Adipose tissue (tissue), 3 donors: Measurements from ENCODE around the gene MYOM3. TPM values are rescaled to one million over a fixed set of nuclear protein-coding genes. Genes with fewer than 3 reads are reported as not detected.
"Not testable (repeated sequence)": the region's sequence is repeated elsewhere in the genome, so short reads cannot be mapped to it uniquely, and the experiment has no call there.

Experiments
- H3K27ac ChIP-seq: one replicate; pipeline ENCODE4 v1.5.1; 2013; ENCODE audit warnings: low read depth, low read length
- WGBS, 3 donors: extraction: QIAGEN DNeasy Blood & Tissue Kit; methylation state at CpG; one replicate each; pipeline ENCODE4 v1.1.7; 2013; 5-methylcytosine and 5-hydroxymethylcytosine counted together
- polyA plus RNA-seq, 3 donors: library from polyadenylated mRNA; stranded (reverse); fragments of 200-250 nt; gene quantifications; one replicate each; pipeline ENCODE4 v1.2.3, GENCODE V29; 2013
- donor health status: healthy with polysubstance abuse.
- donor health status: Bipolar disorder and iron deficiency.
- donor health status: healthy.

MYOM3 gene
- polyA plus RNA-seq, 3 donors = 0.33 to 0.76 (median 0.34) TPM

GRCh38 chr1:24060482-24060881 lies 51.5 kb downstream of the MYOM3 start:
- WGBS, 3 donors = 88 to 90% (median 89%) methylated on average over 13 of the region's 13 CpGs
- no peak overlapping the region for H3K27ac ChIP-seq

- no peak overlapping the region for H3K27ac ChIP-seq
- WGBS, 3 donors = 89 to 91% (median 90%) methylated on average over 14 of the region's 14 CpGs
Measured at GRCh38 chr1:24058671-24059455, 53.1 kb downstream of the MYOM3 start.

DNA sequence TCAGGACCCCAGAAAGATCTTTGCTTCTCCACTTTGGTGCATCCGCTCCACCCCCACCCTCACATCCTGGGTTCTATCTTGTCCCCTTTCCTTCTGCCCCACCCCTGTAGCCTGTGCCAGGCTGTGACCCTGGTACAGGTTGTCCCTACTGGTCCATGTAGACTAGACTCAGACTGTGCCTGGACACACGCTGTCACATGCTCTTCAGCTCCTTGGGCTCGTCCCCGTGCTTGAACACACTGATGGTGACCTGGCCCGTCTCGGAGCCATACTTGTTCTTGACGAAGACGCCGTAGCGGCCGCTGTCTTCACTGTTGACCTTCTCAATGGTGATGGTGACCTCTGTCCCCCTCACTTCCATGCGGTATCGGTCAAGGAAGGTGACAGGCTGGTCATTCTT lies 54.8 kb downstream of the MYOM3 start:
- 93 to 97% (median 95%) methylated on average over 13 of the region's 13 CpGs for WGBS, 3 donors
- no peak overlapping the region for H3K27ac ChIP-seq

GRCh38 chr1:24055681-24056080 lies 56.3 kb downstream of the MYOM3 start:
- no peak overlapping the region for H3K27ac ChIP-seq
- WGBS, 3 donors = 80 to 86% (median 83%) methylated on average over 8 of the region's 8 CpGs

DNA sequence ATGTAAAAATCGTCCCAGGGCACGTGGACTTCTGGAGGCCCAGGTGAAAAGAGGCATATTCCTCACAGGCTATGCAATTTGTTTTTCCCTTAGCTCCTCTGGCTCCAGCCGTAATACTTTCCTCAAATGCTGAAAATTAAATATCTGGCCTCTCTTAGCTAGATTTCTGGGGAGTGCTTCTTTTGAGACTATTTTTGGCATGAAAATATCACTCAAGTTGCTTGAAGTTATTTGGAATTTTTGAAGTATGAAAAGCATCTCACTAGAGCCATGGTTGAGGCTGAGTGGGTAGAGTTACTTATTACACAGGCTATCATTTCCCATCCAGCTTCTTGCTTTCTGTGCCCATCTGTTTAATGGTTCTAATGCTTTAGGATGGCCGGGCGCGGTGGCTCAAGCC lies 59.7 kb downstream of the MYOM3 start:
- WGBS, 3 donors = 49 to 73% (median 64%) methylated on average over 6 of the region's 6 CpGs
- no peak overlapping the region for H3K27ac ChIP-seq

GRCh38 chr1:24051206-24051945 lies 60.6 kb downstream of the MYOM3 start:
- WGBS, 3 donors = 31 to 63% (median 38%) methylated on average over 7 of the region's 7 CpGs
- H3K27ac ChIP-seq = no peak overlapping the region

DNA sequence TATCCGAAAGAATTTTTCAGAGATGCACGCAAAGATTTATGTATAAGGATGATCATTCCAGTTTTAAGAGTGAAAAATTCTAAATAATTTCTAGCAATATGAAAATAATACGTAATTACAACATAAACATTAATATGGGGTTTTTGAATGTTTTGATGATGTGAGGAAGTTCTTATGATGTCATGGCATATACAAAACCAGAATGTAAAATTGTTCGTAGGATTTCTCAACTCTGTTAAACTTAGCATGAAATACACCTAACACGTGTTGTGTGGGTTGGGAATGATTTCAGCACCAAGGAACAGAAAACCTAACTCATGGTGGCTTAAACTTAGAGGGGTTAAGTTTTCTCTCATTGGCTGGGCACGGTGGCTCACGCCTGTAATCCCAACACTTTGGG lies 62.2 kb downstream of the MYOM3 start:
- 88 to 91% (median 91%) methylated on average over 7 of the region's 7 CpGs for WGBS, 3 donors
- H3K27ac ChIP-seq = no peak overlapping the region

GRCh38 chr1:24048894-24049293 lies 63.0 kb downstream of the MYOM3 start:
- H3K27ac ChIP-seq = not testable (repeated sequence)
- 79 to 90% (median 84%) methylated on average over 4 of the region's 4 CpGs for WGBS, 3 donors

DNA sequence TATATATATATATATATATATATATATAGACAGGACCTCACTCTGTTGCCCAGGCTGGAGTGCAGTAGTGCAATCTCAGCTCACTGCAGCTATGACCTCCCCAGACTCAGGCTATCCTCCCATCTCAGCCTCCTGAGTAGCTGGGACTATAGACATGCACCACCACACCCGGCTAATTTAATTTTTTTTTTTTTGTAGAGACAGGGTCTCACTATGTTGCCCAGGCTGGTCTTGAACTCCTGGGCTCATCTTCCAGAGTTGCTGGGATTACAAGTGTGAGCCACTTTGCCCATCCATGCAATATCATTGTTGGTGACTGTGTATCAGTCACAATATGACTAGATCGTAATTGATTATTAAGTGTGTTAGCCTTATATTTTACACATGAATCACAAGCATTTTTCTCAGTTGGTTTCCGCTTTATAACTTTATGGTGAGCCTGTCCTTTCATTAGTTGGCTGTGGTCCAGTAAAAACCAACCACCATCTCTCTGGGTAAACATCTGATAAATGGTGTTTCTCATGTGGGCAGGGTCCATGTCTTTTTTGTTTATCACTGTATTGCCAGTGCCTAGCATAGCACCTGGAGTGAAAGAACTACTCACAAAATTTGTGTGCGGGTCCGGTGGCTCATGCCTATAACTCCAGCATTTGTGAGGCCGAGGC lies 63.6 kb downstream of the MYOM3 start:
- H3K27ac ChIP-seq = no peak overlapping the region
- 85 to 95% (median 92%) methylated on average over 6 of the region's 6 CpGs for WGBS, 3 donors

DNA sequence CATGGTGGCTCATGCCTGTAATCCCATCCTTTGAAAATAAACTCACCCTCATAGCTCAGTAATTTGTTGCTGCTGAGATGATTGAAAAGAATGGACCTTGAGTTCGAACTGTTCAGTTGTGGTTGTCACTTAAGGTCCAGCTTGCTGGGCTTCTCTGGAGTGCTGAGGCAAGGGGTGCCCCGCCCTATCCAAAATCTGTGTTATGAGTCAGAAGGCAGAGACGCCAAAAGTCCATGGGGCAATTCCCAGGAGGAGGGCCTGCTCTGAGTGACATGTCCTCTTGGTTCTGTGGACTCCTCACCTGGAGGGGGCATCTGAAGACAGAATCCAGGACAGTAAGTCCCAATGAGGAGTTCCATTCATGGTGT lies 64.8 kb downstream of the MYOM3 start:
- 49 to 73% (median 51%) methylated on average over 3 of the region's 3 CpGs for WGBS, 3 donors
- H3K27ac ChIP-seq = no peak overlapping the region

DNA sequence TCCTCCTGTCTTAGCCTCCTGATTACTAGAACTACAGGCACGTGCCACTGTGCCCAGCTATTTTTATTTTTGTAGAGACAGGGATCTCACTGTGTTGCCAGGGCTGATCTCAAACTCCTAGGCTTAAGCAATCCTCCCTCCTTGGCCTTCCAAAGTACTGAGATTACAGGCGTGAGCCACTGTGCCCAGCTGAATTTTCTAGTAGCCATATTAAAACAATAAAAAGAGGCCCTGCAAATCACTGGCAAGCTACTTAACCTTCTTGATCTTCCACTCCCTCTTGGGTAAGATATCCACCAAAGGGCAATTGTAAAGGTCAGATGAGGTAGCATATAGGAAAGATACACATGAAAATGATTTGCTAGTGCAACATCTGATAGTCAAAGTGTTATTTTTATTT lies 66.2 kb downstream of the MYOM3 start:
- H3K27ac ChIP-seq = no peak overlapping the region
- WGBS, 3 donors = 50 to 63% (median 62%) methylated on average over 2 of the region's 2 CpGs

GRCh38 chr1:24044672-24045071 lies 67.3 kb downstream of the MYOM3 start:
- WGBS, 3 donors = 88 to 94% (median 94%) methylated on average over 5 of the region's 5 CpGs
- not testable (repeated sequence) for H3K27ac ChIP-seq

DNA sequence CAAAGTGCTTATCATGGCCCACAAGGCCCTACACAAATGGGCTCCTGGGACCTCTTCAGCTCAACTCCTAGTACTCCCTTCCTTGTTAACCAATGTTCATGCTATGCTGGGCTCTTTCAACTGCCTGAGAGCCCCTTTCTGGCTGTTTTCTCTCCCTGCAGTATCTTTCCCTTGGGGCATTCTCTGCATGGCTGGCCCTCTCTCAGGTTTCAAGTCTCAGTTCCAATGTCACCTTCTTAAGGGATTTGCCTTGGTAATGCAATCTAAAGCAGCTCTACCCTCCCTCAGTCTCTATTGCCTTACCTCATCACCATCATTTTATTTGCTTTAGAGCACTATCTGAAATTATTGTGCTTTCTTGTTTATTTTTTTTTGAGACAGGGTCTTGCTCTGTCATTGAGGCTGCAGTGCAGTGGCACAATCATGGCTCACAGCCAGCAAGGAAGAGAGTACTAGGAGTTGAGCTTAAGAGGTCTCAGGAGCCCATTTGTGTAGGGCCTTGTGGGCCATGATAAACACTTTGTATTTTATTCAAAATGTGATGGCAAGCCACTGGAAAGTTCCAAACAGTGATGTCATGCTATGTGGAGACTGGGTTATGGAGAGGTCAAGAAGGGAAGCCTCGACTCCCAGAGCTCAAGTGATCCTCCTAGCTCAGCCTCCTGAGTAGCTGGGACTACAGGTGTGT lies 68.4 kb downstream of the MYOM3 start:
- 52 to 76% (median 53%) methylated on average over 1 of the region's 1 CpG for WGBS, 3 donors
- H3K27ac ChIP-seq = no peak overlapping the region

GRCh38 chr1:24042315-24042714 lies 69.6 kb downstream of the MYOM3 start:
- WGBS, 3 donors = 72 to 88% (median 86%) methylated on average over 4 of the region's 4 CpGs
- no peak overlapping the region for H3K27ac ChIP-seq

DNA sequence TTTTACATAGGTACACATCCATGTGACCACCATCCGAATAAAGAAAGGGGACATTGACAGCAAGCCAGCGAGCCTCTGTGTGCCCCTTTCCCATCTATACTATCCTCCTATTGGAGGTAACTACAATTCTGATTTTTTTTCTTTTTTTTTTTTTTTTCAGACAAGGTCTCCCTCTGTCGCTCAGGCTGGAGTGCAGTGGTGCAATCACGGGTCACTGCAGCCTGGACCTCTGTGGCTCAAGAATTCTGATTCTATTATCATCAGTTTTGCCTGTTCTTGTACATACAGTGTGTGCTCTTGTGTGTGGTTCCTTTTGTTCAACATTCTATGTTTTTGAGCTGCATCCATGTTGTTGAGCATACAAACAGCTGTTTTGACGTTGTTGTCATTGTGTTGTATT lies 75.8 kb downstream of the MYOM3 start:
- no peak overlapping the region for H3K27ac ChIP-seq
- 87 to 88% (median 87%) methylated on average over 5 of the region's 5 CpGs for WGBS, 3 donors

DNA sequence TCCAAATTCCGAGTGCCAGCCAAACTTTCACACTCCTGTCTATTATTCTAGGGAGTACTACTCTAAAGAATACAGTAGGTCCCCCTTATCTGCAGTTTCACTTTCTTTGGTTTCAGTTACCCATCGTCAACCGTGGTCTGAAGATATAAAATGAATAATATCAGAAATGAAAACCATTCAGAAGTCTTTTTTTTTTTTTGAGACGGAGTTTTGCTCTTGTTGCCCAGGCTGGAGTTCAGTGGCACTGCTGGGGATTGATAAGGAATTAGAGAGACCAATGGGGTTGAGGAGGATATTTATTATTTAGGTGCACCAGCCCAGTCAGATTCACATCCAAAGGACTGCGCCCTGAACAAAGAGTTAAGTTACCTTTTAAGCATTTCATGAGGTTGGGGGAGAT lies 79.0 kb downstream of the MYOM3 start:
- WGBS, 3 donors = 63 to 71% (median 70%) methylated on average over 5 of the region's 5 CpGs

GRCh38 chr1:24030976-24031516 lies 80.9 kb downstream of the MYOM3 start:
- WGBS, 3 donors = 76 to 87% (median 78%) methylated on average over 7 of the region's 7 CpGs
- H3K27ac ChIP-seq = not testable (repeated sequence)

More for the DNA sequence above, 79.0 kb downstream of the MYOM3 start:
- no peak overlapping the region for H3K27ac ChIP-seq

GRCh38 chr1:24027838-24028468 lies 84.0 kb downstream of the MYOM3 start:
- H3K27ac ChIP-seq = no peak overlapping the region
- 75 to 83% (median 79%) methylated on average over 4 of the region's 4 CpGs for WGBS, 3 donors
